ENCODE measurements around the gene CCDC57.

Gene CCDC57

GRCh38 chr17:82076785-82077591 is 135.7 kb downstream of the CCDC57 start:
- in situ Hi-C loops (cut with HindIII; ENCODE audit: low pct_ligation_motif_present, low sequenced_read_pairs): no loop called here
- Histone ChIP-seq H3K27ac (no peak overlapping the region), H3K4me3 (ENCODE audit: low read depth, low read length) (no peak overlapping the region), H3K27me3 (replicated peaks) (no peaks in the 10 kb centered on the region), H3K36me3 (replicated peaks) (peaks cover 47% of the 10 kb centered on the region)
- no peak for DNase-seq
- TF ChIP-seq CTCF (IDR thresholded peaks at IDR 0.05; ENCODE audit: low read depth, low read length, missing control alignments): no peak

GRCh38 chr17:82076018-82076784 is 136.4 kb downstream of the CCDC57 start:
- no peak overlapping the region for H3K27ac ChIP-seq
- in situ Hi-C loops (cut with HindIII; ENCODE audit: low pct_ligation_motif_present, low sequenced_read_pairs): no loop called here
- no peak for TF ChIP-seq CTCF (IDR thresholded peaks at IDR 0.05; ENCODE audit: low read depth, low read length, missing control alignments)
- H3K27me3 ChIP-seq (replicated peaks): no peaks in the 10 kb centered on the region
- H3K36me3 ChIP-seq (replicated peaks): peaks cover 42% of the 10 kb centered on the region
- DNase-seq: no peak
- no peak overlapping the region for H3K4me3 ChIP-seq (ENCODE audit: low read depth, low read length)

- Histone ChIP-seq H3K27me3 (replicated peaks) (no peaks in the 10 kb centered on the region), H3K27ac (no peak overlapping the region), H3K4me3 (ENCODE audit: low read depth, low read length) (no peak overlapping the region), H3K36me3 (replicated peaks) (peaks cover 18% of the 10 kb centered on the region)
- TF ChIP-seq CTCF (IDR thresholded peaks at IDR 0.05; ENCODE audit: low read depth, low read length, missing control alignments): no peak
- in situ Hi-C loops (cut with HindIII; ENCODE audit: low pct_ligation_motif_present, low sequenced_read_pairs): no loop called here
- DNase-seq: no peak
These were observed 139.2 kb downstream of the CCDC57 start for GRCh38 chr17:82073446-82073845.

GRCh38 chr17:82072827-82073226 is 139.8 kb downstream of the CCDC57 start:
- Histone ChIP-seq H3K4me3 (ENCODE audit: low read depth, low read length) (no peak overlapping the region), H3K36me3 (replicated peaks) (peaks cover 12% of the 10 kb centered on the region), H3K27me3 (replicated peaks) (no peaks in the 10 kb centered on the region), H3K27ac (no peak overlapping the region)
- in situ Hi-C loops (cut with HindIII; ENCODE audit: low pct_ligation_motif_present, low sequenced_read_pairs): no loop called here
- TF ChIP-seq CTCF (IDR thresholded peaks at IDR 0.05; ENCODE audit: low read depth, low read length, missing control alignments): no peak
- no peak for DNase-seq

- in situ Hi-C loops (cut with HindIII; ENCODE audit: low pct_ligation_motif_present, low sequenced_read_pairs): no loop called here
- TF ChIP-seq CTCF (IDR thresholded peaks at IDR 0.05; ENCODE audit: low read depth, low read length, missing control alignments): no peak
- Histone ChIP-seq H3K4me3 (ENCODE audit: low read depth, low read length) (no peak overlapping the region), H3K36me3 (replicated peaks) (no peaks in the 10 kb centered on the region), H3K27ac (no peak overlapping the region), H3K27me3 (replicated peaks) (no peaks in the 10 kb centered on the region)
- DNase-seq: no peak
These were observed 142.0 kb downstream of the CCDC57 start for GRCh38 chr17:82070611-82071010.
